SK-N-SH (cell line): Measurements from ENCODE around the gene GIPC2. TPM values are rescaled to one million over a fixed set of nuclear protein-coding genes. Genes with fewer than 3 reads are reported as not detected.

Source experiments
- CTCF ChIA-PET: fragments of 300-600, 350-600 bp; formaldehyde crosslinking; extraction: SDS; loops from one replicate; lab custom pipeline; 2021; lab: Yijun Ruan, JAX
- POLR2A ChIA-PET: fragments of 350-600 bp; sonication (Branson Sonifier 250); formaldehyde crosslinking; extraction: SDS; loops from one replicate; lab custom pipeline; 2020; ENCODE audit warnings: antibody characterized with exemption, inconsistent platforms; lab: Yijun Ruan, JAX
- DNase-seq: peaks from one replicate; pipeline ENCODE4 v3.0.0; 2012
- H2AFZ ChIP-seq: fragments of 200-600 bp; sonication (generic); 2 replicates; pipeline ENCODE4 v1.8.1; 2016; ENCODE audit warnings: antibody characterized with exemption, mild to moderate bottlenecking, low read depth
- H3F3A ChIP-seq: fragments of 200-600 bp; sonication (generic); replicated peaks from 2 replicates; pipeline ENCODE3; 2016; ENCODE audit warnings: antibody characterized with exemption, mild to moderate bottlenecking; ENCODE audit not compliant: insufficient read depth
- H3K27ac ChIP-seq, 2 experiments: fragments of 200-500 bp in 1 of 2; fragments of 200-600 bp in 1 of 2; sonication (Bioruptor generic) in 1 of 2; sonication (generic), shearing (Covaris generic) in 1 of 2; 2 replicates each; pipeline versions ENCODE4 v1.5.1 to v1.6.1; 2014 to 2016; ENCODE audit warnings: low read depth in 2 of 2, inconsistent platforms in 1 of 2, low read length in 1 of 2, mild to moderate bottlenecking in 1 of 2, mixed read lengths in 1 of 2
- H3K27me3 ChIP-seq: fragments of 200-600 bp; sonication (generic), shearing (Covaris generic); 2 replicates; pipeline ENCODE4 v1.6.1; 2016; ENCODE audit warnings: mixed run types; ENCODE audit not compliant: insufficient read depth
- H3K36me3 ChIP-seq, 2 experiments: fragments of 200-500 bp in 1 of 2; fragments of 200-600 bp in 1 of 2; sonication (Bioruptor generic) in 1 of 2; sonication (generic) in 1 of 2; replicated peaks in 1 of 2; 2 replicates each; pipeline versions ENCODE3 to v1.5.1; 2014 to 2016; ENCODE audit warnings: low read length in 1 of 2, mild to moderate bottlenecking in 1 of 2; ENCODE audit not compliant: insufficient read depth in 2 of 2, control insufficient read depth in 1 of 2
- H3K4me1 ChIP-seq, 2 experiments: fragments of 200-500 bp in 1 of 2; fragments of 200-600 bp in 1 of 2; sonication (Bioruptor generic) in 1 of 2; sonication (generic), shearing (Covaris generic) in 1 of 2; 2 replicates each; pipeline versions ENCODE4 v1.5.1 to v1.6.1; 2014 to 2016; ENCODE audit warnings: low read depth in 1 of 2, low read length in 1 of 2, mixed run types in 1 of 2; ENCODE audit not compliant: insufficient read depth in 2 of 2, control insufficient read depth in 1 of 2
- H3K4me2 ChIP-seq: fragments of 200-600 bp; sonication (generic), shearing (Covaris generic); 2 replicates; pipeline ENCODE4 v1.6.1; 2017; ENCODE audit warnings: mixed run types
- H3K4me3 ChIP-seq, 2 experiments: fragments of 200-500 bp in 1 of 2; fragments of 200-600 bp in 1 of 2; sonication (Bioruptor generic) in 1 of 2; sonication (generic), shearing (Covaris generic) in 1 of 2; 2 replicates each; pipeline versions ENCODE4 v1.5.1 to v1.8.1; 2014 to 2016; ENCODE audit warnings: low read depth in 2 of 2, inconsistent platforms in 1 of 2, low read length in 1 of 2, mild to moderate bottlenecking in 1 of 2, mixed read lengths in 1 of 2, moderate library complexity in 1 of 2
- H3K79me2 ChIP-seq: fragments of 200-600 bp; sonication (generic); 2 replicates; pipeline ENCODE4 v1.8.1; 2017; ENCODE audit warnings: mild to moderate bottlenecking; ENCODE audit not compliant: insufficient read depth
- H3K9ac ChIP-seq: fragments of 200-600 bp; sonication (generic); 2 replicates; pipeline ENCODE4 v1.6.1; 2017; ENCODE audit warnings: mixed run types
- H3K9me2 ChIP-seq: fragments of 200-600 bp; sonication (generic); 2 replicates; pipeline ENCODE4 v1.6.1; 2017; ENCODE audit warnings: mixed run types
- H3K9me3 ChIP-seq: fragments of 200-600 bp; sonication (generic); 2 replicates; pipeline ENCODE4 v1.6.1; 2017; ENCODE audit warnings: mixed run types, mild to moderate bottlenecking, moderate library complexity
- H4K20me1 ChIP-seq: fragments of 200-600 bp; sonication (generic); 2 replicates; pipeline ENCODE4 v1.6.1; 2017; ENCODE audit warnings: mild to moderate bottlenecking, mixed run types; ENCODE audit not compliant: insufficient read depth
- ELF1 ChIP-seq: IDR thresholded peaks from 2 replicates; pipeline ENCODE4 v1.4.0; 2012
- EP300 ChIP-seq, 2 experiments: IDR thresholded peaks; 2 replicates each; pipeline versions ENCODE4 v1.4.0 to v1.6.1; 2012; ENCODE audit warnings: borderline replicate concordance in 1 of 2, low read depth in 1 of 2, low read length in 1 of 2
- EZH2phosphoT487 ChIP-seq: fragments of 200-600 bp; sonication (generic); IDR thresholded peaks from 2 replicates; pipeline ENCODE4 v1.6.1; 2017; ENCODE audit warnings: low read depth, mixed run types, mild to moderate bottlenecking, antibody characterized with exemption, moderate library complexity, borderline replicate concordance
- FOSL2 ChIP-seq: IDR thresholded peaks from 2 replicates; pipeline ENCODE4 v1.4.0; 2012; ENCODE audit warnings: low read depth, mild to moderate bottlenecking, moderate library complexity, borderline replicate concordance
- FOXM1 ChIP-seq: IDR thresholded peaks from 2 replicates; pipeline ENCODE4 v1.4.0; 2012; ENCODE audit warnings: low read depth, mild to moderate bottlenecking
- GABPA ChIP-seq: IDR thresholded peaks from 2 replicates; pipeline ENCODE4 v1.4.0; 2012; ENCODE audit warnings: low read depth, mild to moderate bottlenecking
- GATA2 ChIP-seq: sonication (generic); formaldehyde crosslinking; IDR thresholded peaks from 2 replicates; pipeline ENCODE4 v1.5.0; 2020; ENCODE audit warnings: mild to moderate bottlenecking, missing genetic modification reagents
- MEF2A ChIP-seq: IDR thresholded peaks from 2 replicates; pipeline ENCODE4 v1.4.0; 2012; ENCODE audit warnings: low read depth, borderline replicate concordance
- MXI1 ChIP-seq: IDR thresholded peaks from 2 replicates; pipeline ENCODE4 v1.6.1; 2012; ENCODE audit warnings: mild to moderate bottlenecking, low read depth, low read length, improper control_type of control experiment
- NFIC ChIP-seq: IDR thresholded peaks from 2 replicates; pipeline ENCODE4 v1.4.0; 2012; ENCODE audit warnings: borderline replicate concordance
- RAD21 ChIP-seq: IDR thresholded peaks from 2 replicates; pipeline ENCODE4 v1.6.1; 2012; ENCODE audit warnings: mild to moderate bottlenecking, low read length
- SIN3A ChIP-seq: IDR thresholded peaks from 2 replicates; pipeline ENCODE4 v1.6.1; 2012; ENCODE audit warnings: low read depth, mild to moderate bottlenecking, low read length, moderate library complexity, borderline replicate concordance
- SMC3 ChIP-seq: IDR thresholded peaks from 2 replicates; pipeline ENCODE4 v1.6.1; 2012; ENCODE audit warnings: low read depth, low read length, improper control_type of control experiment
- TAF1 ChIP-seq: IDR thresholded peaks from 2 replicates; pipeline ENCODE4 v1.6.1; 2012; ENCODE audit warnings: low read depth, mild to moderate bottlenecking, low read length, moderate library complexity, borderline replicate concordance
- TEAD4 ChIP-seq: IDR thresholded peaks from 2 replicates; pipeline ENCODE4 v1.4.0; 2012; ENCODE audit warnings: mild to moderate bottlenecking, borderline replicate concordance; ENCODE audit not compliant: insufficient read depth
- WGBS: methylation state at CpG from one replicate; pipeline ENCODE4 v1.1.6; 2017; ENCODE audit warnings: low lambda C conversion rate; 5-methylcytosine and 5-hydroxymethylcytosine counted together
- polyA plus RNA-seq, 3 experiments: library from polyadenylated mRNA; depleted of rRNA; stranded (reverse); fragments of >200 nt; gene quantifications; 2 replicates each; pipeline ENCODE4 v1.2.3, GENCODE V29; 2012
- TF ChIP-seq, protein P1 (sequence below): fragments of 200-600 bp; sonication (generic); IDR thresholded peaks from 2 replicates; pipeline ENCODE4 v1.6.1; 2017; ENCODE audit warnings: antibody characterized with exemption, mild to moderate bottlenecking, moderate library complexity
- TF ChIP-seq, protein P2 (sequence below): IDR thresholded peaks from 2 replicates; pipeline ENCODE4 v1.4.0; 2012; ENCODE audit warnings: low read depth, borderline replicate concordance
- TF ChIP-seq, protein P3 (sequence below): IDR thresholded peaks from 2 replicates; pipeline ENCODE4 v1.4.0; 2012; ENCODE audit warnings: low read depth
- TF ChIP-seq, protein P4 (sequence below): fragments of 150-350 bp; IDR thresholded peaks from 2 replicates; pipeline ENCODE4 v1.6.1; 2017; ENCODE audit warnings: antibody characterized with exemption, low read length, low read depth, borderline replicate concordance

GIPC2 gene
- polyA plus RNA-seq, 1 of the 3 experiments (the other 2 are of a cell fraction): 0.02 TPM

DNA sequence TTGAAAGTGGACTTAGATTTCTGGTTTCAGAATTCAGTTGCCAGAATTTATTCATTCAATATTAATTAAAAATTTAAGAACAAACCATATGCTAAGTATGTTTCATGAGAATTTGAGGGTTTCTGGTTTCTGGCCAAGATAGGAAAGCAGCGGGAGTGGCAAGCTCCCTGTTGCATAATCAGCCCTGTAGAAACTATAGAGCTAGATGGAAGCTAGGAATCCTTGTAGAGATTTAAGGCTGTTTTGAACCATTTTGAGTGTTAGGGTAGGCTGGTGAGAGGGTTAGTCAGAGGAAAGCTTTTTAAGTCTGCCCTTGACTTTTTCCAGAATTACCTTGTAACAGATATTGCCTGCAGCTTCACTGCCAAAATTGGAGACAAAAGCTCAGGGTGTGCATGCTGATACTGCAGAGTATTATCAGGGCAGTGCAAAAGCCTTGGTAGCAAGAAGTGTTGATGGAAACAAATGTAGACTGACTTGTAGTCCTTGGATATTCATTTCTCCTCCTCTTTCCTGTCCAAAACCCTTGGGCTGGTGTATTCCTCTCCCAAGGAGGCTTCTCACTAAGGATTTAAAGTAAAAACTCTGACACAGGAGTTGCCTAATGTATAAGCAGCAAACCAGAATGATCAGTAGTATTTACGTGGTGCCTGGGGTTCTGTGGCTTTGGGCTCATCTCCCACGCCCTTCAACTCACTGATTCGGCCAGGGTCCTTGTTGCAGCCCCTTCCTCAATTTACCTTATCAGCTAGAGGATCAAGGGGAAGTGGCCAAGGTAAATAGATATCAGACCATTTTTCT is 12.6 kb upstream of the GIPC2 start (continued):
- no peak for TF ChIP-seq RAD21

DNA sequence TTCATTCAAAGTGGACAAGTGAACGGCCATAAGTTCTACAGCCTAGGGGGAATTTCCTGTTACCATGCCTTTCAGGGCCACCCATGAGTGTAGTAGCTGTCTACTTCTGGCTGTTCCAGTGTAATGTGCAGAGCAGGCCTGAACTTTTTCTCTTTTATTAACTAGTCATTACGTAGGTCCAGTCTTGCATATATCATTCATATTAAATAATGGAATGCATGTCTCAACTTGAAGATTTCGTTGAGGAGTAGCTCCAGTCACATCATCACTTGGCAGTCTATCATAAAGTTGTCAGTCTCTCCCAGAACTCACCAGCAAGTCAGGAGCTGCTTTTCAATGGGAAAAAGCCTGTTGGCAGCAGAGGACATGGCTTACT is 12.0 kb upstream of the GIPC2 start:
- H3K4me2 ChIP-seq: no peak overlapping the region
- H3K36me3 ChIP-seq: no peaks in the 10 kb centered on the region
- H4K20me1 ChIP-seq: no peaks in the 10 kb centered on the region
- no peak overlapping the region for H3K4me3 ChIP-seq
- ChIA-PET CTCF (interaction anchor here (0.8 kb wide), 1 partner anchor 65 kb away, joined by 3 read pairs; no protein-coding TSS in a partner anchor), POLR2A (no interaction called here)
- no peak overlapping the region for H2AFZ ChIP-seq
- H3F3A ChIP-seq: peaks cover 3% of the 10 kb centered on the region
- H3K4me1 ChIP-seq: no peaks in the 10 kb centered on the region
- H3K9ac ChIP-seq: no peak overlapping the region
- no peaks in the 10 kb centered on the region for H3K79me2 ChIP-seq
- TF ChIP-seq SMC3: no peak
- TF ChIP-seq NFIC: no peak
- TF ChIP-seq, protein P1, sequence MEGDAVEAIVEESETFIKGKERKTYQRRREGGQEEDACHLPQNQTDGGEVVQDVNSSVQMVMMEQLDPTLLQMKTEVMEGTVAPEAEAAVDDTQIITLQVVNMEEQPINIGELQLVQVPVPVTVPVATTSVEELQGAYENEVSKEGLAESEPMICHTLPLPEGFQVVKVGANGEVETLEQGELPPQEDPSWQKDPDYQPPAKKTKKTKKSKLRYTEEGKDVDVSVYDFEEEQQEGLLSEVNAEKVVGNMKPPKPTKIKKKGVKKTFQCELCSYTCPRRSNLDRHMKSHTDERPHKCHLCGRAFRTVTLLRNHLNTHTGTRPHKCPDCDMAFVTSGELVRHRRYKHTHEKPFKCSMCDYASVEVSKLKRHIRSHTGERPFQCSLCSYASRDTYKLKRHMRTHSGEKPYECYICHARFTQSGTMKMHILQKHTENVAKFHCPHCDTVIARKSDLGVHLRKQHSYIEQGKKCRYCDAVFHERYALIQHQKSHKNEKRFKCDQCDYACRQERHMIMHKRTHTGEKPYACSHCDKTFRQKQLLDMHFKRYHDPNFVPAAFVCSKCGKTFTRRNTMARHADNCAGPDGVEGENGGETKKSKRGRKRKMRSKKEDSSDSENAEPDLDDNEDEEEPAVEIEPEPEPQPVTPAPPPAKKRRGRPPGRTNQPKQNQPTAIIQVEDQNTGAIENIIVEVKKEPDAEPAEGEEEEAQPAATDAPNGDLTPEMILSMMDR: no peak
- no peak for TF ChIP-seq ELF1
- no peak for TF ChIP-seq MXI1
- TF ChIP-seq EP300 (IDR thresholded peaks at IDR 0.05; ENCODE audit: borderline replicate concordance in 1 of 2, low read depth in 1 of 2, low read length in 1 of 2): no peak
- no peak for TF ChIP-seq TEAD4
- TF ChIP-seq FOXM1: no peak
- TF ChIP-seq, protein P2, sequence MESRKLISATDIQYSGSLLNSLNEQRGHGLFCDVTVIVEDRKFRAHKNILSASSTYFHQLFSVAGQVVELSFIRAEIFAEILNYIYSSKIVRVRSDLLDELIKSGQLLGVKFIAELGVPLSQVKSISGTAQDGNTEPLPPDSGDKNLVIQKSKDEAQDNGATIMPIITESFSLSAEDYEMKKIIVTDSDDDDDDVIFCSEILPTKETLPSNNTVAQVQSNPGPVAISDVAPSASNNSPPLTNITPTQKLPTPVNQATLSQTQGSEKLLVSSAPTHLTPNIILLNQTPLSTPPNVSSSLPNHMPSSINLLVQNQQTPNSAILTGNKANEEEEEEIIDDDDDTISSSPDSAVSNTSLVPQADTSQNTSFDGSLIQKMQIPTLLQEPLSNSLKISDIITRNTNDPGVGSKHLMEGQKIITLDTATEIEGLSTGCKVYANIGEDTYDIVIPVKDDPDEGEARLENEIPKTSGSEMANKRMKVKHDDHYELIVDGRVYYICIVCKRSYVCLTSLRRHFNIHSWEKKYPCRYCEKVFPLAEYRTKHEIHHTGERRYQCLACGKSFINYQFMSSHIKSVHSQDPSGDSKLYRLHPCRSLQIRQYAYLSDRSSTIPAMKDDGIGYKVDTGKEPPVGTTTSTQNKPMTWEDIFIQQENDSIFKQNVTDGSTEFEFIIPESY: no peak
- no peak for TF ChIP-seq TAF1
- no peak for TF ChIP-seq GATA2 (CRISPR knock-in tag)
- TF ChIP-seq, protein P3, sequence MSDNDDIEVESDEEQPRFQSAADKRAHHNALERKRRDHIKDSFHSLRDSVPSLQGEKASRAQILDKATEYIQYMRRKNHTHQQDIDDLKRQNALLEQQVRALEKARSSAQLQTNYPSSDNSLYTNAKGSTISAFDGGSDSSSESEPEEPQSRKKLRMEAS: no peak
- TF ChIP-seq MEF2A: no peak
- TF ChIP-seq, protein P4, sequence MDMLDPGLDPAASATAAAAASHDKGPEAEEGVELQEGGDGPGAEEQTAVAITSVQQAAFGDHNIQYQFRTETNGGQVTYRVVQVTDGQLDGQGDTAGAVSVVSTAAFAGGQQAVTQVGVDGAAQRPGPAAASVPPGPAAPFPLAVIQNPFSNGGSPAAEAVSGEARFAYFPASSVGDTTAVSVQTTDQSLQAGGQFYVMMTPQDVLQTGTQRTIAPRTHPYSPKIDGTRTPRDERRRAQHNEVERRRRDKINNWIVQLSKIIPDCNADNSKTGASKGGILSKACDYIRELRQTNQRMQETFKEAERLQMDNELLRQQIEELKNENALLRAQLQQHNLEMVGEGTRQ: no peak
- TF ChIP-seq SIN3A: no peak
- TF ChIP-seq GABPA: no peak
- no peak for TF ChIP-seq EZH2phosphoT487
- no peak for TF ChIP-seq FOSL2
- H3K9me2 ChIP-seq: no peaks in the 10 kb centered on the region
- H3K27me3 ChIP-seq: no peaks in the 10 kb centered on the region
- no peak overlapping the region for H3K27ac ChIP-seq
- WGBS: 81% methylated on average over 3 of the region's 3 CpGs
- DNase-seq: no peak
- H3K9me3 ChIP-seq: no peaks in the 10 kb centered on the region
